Mesothelial cell of epicardium (in vitro differentiated cells): ENCODE results near the gene SLC35E3. TPM values are rescaled to one million over a fixed set of nuclear protein-coding genes. Genes with fewer than 3 reads are reported as not detected.

Experiments
- DNase-seq, 2 experiments: peaks; one replicate each; pipeline ENCODE4 v3.0.0; 2021; ENCODE audit warnings: low spot score in 2 of 2; ENCODE audit not compliant: unreplicated experiment in 2 of 2
- H3K27ac Mint-ChIP-seq: 2 replicates; pipeline ENCODE4 v1.8.0; 2021; ENCODE audit warnings: mixed read lengths
- H3K27me3 Mint-ChIP-seq: 2 replicates; pipeline ENCODE4 v1.8.0; 2021; ENCODE audit warnings: low read depth, mixed read lengths
- H3K36me3 Mint-ChIP-seq: 2 replicates; pipeline ENCODE4 v1.8.0; 2021; ENCODE audit warnings: mixed read lengths
- H3K4me1 Mint-ChIP-seq: 2 replicates; pipeline ENCODE4 v1.8.0; 2021; ENCODE audit warnings: mixed read lengths
- H3K4me3 Mint-ChIP-seq: 2 replicates; pipeline ENCODE4 v1.8.0; 2021; ENCODE audit warnings: mild to moderate bottlenecking, moderate library complexity, mixed read lengths
- H3K9me3 Mint-ChIP-seq: 2 replicates; pipeline ENCODE4 v1.8.0; 2021; ENCODE audit warnings: mixed read lengths
- total RNA-seq: library from RNA; stranded (reverse); gene quantifications from 3 replicates; pipeline ENCODE4 v1.2.1, GENCODE V29; 2021
- TF ChIP-seq, protein P1 (sequence below): fragments of 200-600 bp; sonication (generic); IDR thresholded peaks from one replicate; pipeline ENCODE4 v1.5.0; 2021; ENCODE audit warnings: antibody characterized with exemption; ENCODE audit not compliant: unreplicated experiment

SLC35E3 gene
- total RNA-seq, 1 donor from 2014 or later, result 12.3 TPM

DNA sequence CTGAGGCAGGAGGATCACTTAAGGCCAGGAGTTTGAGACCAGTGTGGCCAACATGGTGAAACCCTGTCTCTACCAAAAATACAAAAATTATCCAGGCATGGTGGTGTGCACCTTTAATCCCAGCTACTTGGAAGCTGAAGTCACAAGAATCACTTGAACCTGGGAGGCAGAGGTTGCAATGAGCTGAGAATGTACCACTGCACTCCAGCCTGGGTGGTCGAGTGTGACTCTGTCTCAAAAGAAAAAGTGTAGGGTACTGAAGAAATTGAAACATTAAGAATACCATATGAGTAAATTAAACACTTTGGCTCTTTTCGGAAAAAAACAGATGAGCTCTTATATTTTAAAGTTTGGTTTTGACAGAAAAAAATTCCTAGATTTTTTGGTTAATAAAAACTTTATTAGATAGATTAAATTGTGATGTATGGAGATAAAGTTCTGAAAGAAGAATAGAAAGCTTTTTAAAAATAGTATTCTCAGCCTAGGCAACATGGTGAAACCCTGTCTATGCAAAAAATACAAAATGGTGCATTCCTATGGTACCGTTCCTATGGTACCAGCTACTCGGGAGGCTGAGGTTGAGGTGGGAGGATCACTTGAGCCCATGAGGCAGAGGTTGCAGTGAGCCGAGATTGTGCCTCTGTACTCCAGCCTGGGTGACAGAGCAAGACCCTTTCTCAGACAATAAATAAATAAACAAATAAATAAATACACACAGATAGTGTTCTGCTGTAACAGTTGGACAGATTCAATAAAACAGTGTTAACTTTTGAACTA, 82.1 kb downstream of the SLC35E3 start:
- Mint-ChIP-seq H3K36me3 (peaks cover 38% of the 10 kb centered on the region), H3K27me3 (no peaks in the 10 kb centered on the region), H3K9me3 (no peaks in the 10 kb centered on the region), H3K27ac (no peak overlapping the region), H3K4me3 (no peak overlapping the region), H3K4me1 (peaks cover 23% of the 10 kb centered on the region)
- TF ChIP-seq, protein P1, sequence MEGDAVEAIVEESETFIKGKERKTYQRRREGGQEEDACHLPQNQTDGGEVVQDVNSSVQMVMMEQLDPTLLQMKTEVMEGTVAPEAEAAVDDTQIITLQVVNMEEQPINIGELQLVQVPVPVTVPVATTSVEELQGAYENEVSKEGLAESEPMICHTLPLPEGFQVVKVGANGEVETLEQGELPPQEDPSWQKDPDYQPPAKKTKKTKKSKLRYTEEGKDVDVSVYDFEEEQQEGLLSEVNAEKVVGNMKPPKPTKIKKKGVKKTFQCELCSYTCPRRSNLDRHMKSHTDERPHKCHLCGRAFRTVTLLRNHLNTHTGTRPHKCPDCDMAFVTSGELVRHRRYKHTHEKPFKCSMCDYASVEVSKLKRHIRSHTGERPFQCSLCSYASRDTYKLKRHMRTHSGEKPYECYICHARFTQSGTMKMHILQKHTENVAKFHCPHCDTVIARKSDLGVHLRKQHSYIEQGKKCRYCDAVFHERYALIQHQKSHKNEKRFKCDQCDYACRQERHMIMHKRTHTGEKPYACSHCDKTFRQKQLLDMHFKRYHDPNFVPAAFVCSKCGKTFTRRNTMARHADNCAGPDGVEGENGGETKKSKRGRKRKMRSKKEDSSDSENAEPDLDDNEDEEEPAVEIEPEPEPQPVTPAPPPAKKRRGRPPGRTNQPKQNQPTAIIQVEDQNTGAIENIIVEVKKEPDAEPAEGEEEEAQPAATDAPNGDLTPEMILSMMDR, result no peak
- DNase-seq, result no peak

DNA sequence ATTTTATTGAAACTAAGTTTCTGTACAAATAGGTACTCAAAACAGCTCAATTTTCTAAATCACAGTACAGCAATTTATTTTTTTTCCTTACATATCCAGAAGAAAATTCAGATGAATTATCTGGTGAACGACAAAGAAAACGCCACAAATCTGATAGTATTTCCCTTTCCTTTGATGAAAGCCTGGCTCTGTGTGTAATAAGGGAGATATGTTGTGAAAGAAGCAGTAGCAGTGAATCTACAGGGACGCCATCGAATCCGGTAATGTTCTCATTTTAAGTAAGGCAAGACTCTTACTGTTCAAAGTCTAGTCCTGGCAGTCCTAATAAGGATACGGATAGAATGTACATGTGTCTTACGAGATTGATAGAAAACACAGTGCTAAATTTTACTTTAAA, 82.7 kb downstream of the SLC35E3 start:
- no peaks in the 10 kb centered on the region for H3K27me3 Mint-ChIP-seq
- TF ChIP-seq, protein P1, result no peak
- peaks cover 34% of the 10 kb centered on the region for H3K36me3 Mint-ChIP-seq
- no peak for DNase-seq
- H3K4me3 Mint-ChIP-seq, result no peak overlapping the region
- H3K4me1 Mint-ChIP-seq, result peaks cover 17% of the 10 kb centered on the region
- peak overlapping the region; percentile 31 for H3K27ac Mint-ChIP-seq
- no peaks in the 10 kb centered on the region for H3K9me3 Mint-ChIP-seq

Other genes with a start within 250 kb of the SLC35E3 start
- gene RAP1B, start 135.3 kb upstream of the SLC35E3 start, total RNA-seq, result 107 to 114 TPM (median 110 TPM) in 3 replicates
- gene NUP107, start 59.2 kb upstream of the SLC35E3 start, total RNA-seq, result 76.6 to 85.8 TPM (median 78.3 TPM) in 3 replicates
- 181 to 182 TPM (median 181 TPM) in 3 replicates for gene MDM2, start 62.0 kb downstream of the SLC35E3 start, total RNA-seq
- 1.1 to 2.2 TPM (median 2.2 TPM) in 3 replicates for gene CPM, start 187.0 kb downstream of the SLC35E3 start, total RNA-seq